ENCODE data around the gene APOC3. TPM values are rescaled to one million over a fixed set of nuclear protein-coding genes. Genes with fewer than 3 reads are reported as not detected.

The APOC3 gene
- total and polyA plus RNA-seq, 2 of the 4 experiments (the other 2 are of a cell fraction), result not detected

- TF ChIP-seq RCOR1 (IDR thresholded peaks at IDR 0.05; ENCODE audit: insufficient replicate concordance, low read length) (no peak), CHD1 (IDR thresholded peaks at IDR 0.05; ENCODE audit: low read depth, low read length) (no peak), SMC3 (IDR thresholded peaks at IDR 0.05; ENCODE audit: low read depth, low read length) (no peak)
These were observed 4.3 kb upstream of the APOC3 start (continued) for GRCh38 chr11:116825434-116825833.

GRCh38 chr11:116825854-116826750 lies 3.6 kb upstream of the APOC3 start:
- H4K5ac ChIP-seq (ENCODE audit: low read depth, low read length), result no peak overlapping the region
- no peak overlapping the region for H2BK120ac ChIP-seq (ENCODE audit: low read depth, low read length)
- no peaks in the 10 kb centered on the region for H3K9me3 ChIP-seq (ENCODE audit: control insufficient read depth, insufficient read depth, low read length)
- no peak overlapping the region for H4K8ac ChIP-seq (ENCODE audit: low read depth in 2 of 2, low read length in 2 of 2)
- peaks cover 4% of the 10 kb centered on the region; the same call in 1 of the 2 replicates for H3K4me1 ChIP-seq (ENCODE audit: control insufficient read depth, insufficient read depth, low read length)
- no peak overlapping the region for H3K4me2 ChIP-seq (ENCODE audit: low read depth, low read length)
- H3K4ac ChIP-seq (ENCODE audit: low read depth, low read length), result no peak overlapping the region
- H3K36me3 ChIP-seq (ENCODE audit: control insufficient read depth, insufficient read depth, low read length), result no peaks in the 10 kb centered on the region
- ChIA-PET CTCF (no interaction called here), POLR2A (ENCODE audit: unreplicated experiment) (no interaction called here)
- no peak overlapping the region for H3K4me3 ChIP-seq (ENCODE audit: insufficient read depth, low read depth, low read length)
- no peak overlapping the region for H4K91ac ChIP-seq (ENCODE audit: insufficient read depth, low read depth, low read length)
- H2BK20ac ChIP-seq (ENCODE audit: low read depth, low read length), result no peak overlapping the region
- no peak overlapping the region for H2AK9ac ChIP-seq (replicated peaks; ENCODE audit: low read depth, low read length, poor library complexity)
- peaks cover 19% of the 10 kb centered on the region; the same call in 1 of the 2 replicates for H3K27me3 ChIP-seq (ENCODE audit: control insufficient read depth, insufficient read depth, low read length)
- dilution Hi-C loops (cut with HindIII; ENCODE audit: low sequenced_read_pairs, unreplicated experiment) (no loop called here), intact Hi-C loops (cut with micrococcal nuclease) (no loop called here), in situ Hi-C loops (cut with MboI; ENCODE audit: low sequenced_read_pairs) (no loop called here)
- no peak overlapping the region for H2BK15ac ChIP-seq (ENCODE audit: low read depth, low read length)
- H3K79me1 ChIP-seq (ENCODE audit: low read depth in 1 of 2, low read length in 2 of 2), result no peaks in the 10 kb centered on the region
- no peak overlapping the region for H3K56ac ChIP-seq (ENCODE audit: extremely low read depth, insufficient read depth, low read length)
- H2BK5ac ChIP-seq (ENCODE audit: low read depth, low read length, poor library complexity, severe bottlenecking), result no peak overlapping the region
- H3K9ac ChIP-seq (ENCODE audit: low read depth, low read length), result no peak overlapping the region
- DNase-seq, result no peak
- no peaks in the 10 kb centered on the region for H3K9me1 ChIP-seq (ENCODE audit: insufficient read depth, low read length)
- no peak overlapping the region for H3K27ac ChIP-seq (ENCODE audit: insufficient read depth, low read length)
- H2AFZ ChIP-seq (replicated peaks; ENCODE audit: low read length, poor library complexity), result peak overlapping the region; percentile 23
- no peak overlapping the region for H2AK5ac ChIP-seq (ENCODE audit: low read depth, low read length)
- WGBS, 2 experiments (ENCODE audit: extremely low coverage in 2 of 2, insufficient read length in 1 of 2), result 81% methylated on average over 9 of the region's 22 CpGs; no CpG with 5 or more reads in 1 of the 2 experiments
- H3K23ac ChIP-seq (ENCODE audit: low read depth, low read length), result no peak overlapping the region
- H3K18ac ChIP-seq (ENCODE audit: low read depth, low read length), result no peak overlapping the region
- H3K14ac ChIP-seq (replicated peaks; ENCODE audit: low read depth, low read length), result no peak overlapping the region
- no peaks in the 10 kb centered on the region for H4K20me1 ChIP-seq (ENCODE audit: insufficient read depth, low read length)
- no TSS peak for BruUV-seq (replicated peaks)
- ATAC-seq (ENCODE audit: low read depth), result no peak
- TF ChIP-seq RCOR1 (IDR thresholded peaks at IDR 0.05; ENCODE audit: insufficient replicate concordance, low read length) (no peak), MXI1 (IDR thresholded peaks at IDR 0.05; ENCODE audit: borderline replicate concordance, low read depth, low read length) (no peak), ELK1 (IDR thresholded peaks at IDR 0.05; ENCODE audit: borderline replicate concordance, low read depth, low read length) (no peak), RAD21 (IDR thresholded peaks at IDR 0.05; ENCODE audit: low read length) (no peak), SMC3 (IDR thresholded peaks at IDR 0.05; ENCODE audit: low read depth, low read length) (no peak), RFX5 (IDR thresholded peaks at IDR 0.05; ENCODE audit: low read depth, low read length) (no peak), MAZ (IDR thresholded peaks at IDR 0.05; ENCODE audit: borderline replicate concordance, low read depth, low read length) (no peak), NFE2L2 (IDR thresholded peaks at IDR 0.05; ENCODE audit: low read depth, low read length) (no peak), MAFK (IDR thresholded peaks at IDR 0.05; ENCODE audit: low read depth, low read length) (no peak), POLR2A (IDR thresholded peaks at IDR 0.05; ENCODE audit: low read depth, low read length) (no peak), USF2 (IDR thresholded peaks at IDR 0.05; ENCODE audit: low read depth, low read length) (no peak), CHD1 (IDR thresholded peaks at IDR 0.05; ENCODE audit: low read depth, low read length) (no peak), BHLHE40 (IDR thresholded peaks at IDR 0.05; ENCODE audit: low read depth, low read length) (no peak)
